ENCODE data around the gene FMOD.
A peak's percentile ranks its signal among the peaks of the same experiment; 100 is the strongest.

GRCh38 chr1:203340112-203340790 lies 10.7 kb downstream of the FMOD start:
- TF ChIP-seq CTCF (conservative IDR thresholded peaks at IDR 0.05; ENCODE audit: low read length) (peak; percentile 99), EZH2phosphoT487 (IDR thresholded peaks at IDR 0.05; ENCODE audit: borderline replicate concordance, low read depth, low read length) (no peak)

All from OCI-LY7 (cell line).